Measurements from ENCODE around the gene LRRC7.
"Not testable (repeated sequence)": the region's sequence is repeated elsewhere in the genome, so short reads cannot be mapped to it uniquely, and the experiment has no call there.

LRRC7 gene

GRCh38 chr1:69697340-69697739 lies 129.6 kb downstream of the LRRC7 start:
- no peak for DNase-seq (ENCODE audit: low read depth in 2 of 2)

GRCh38 chr1:69700770-69701169 lies 133.0 kb downstream of the LRRC7 start:
- DNase-seq (ENCODE audit: low read depth in 2 of 2): no peak

- no peak for DNase-seq (ENCODE audit: low read depth in 2 of 2)
Observed at GRCh38 chr1:69702085-69702484, 134.4 kb downstream of the LRRC7 start.

GRCh38 chr1:69706473-69706872 lies 138.8 kb downstream of the LRRC7 start:
- DNase-seq (ENCODE audit: low read depth in 2 of 2): no peak

GRCh38 chr1:69707103-69707502 lies 139.4 kb downstream of the LRRC7 start:
- no peak for DNase-seq (ENCODE audit: low read depth in 2 of 2)

GRCh38 chr1:69710484-69711189 lies 142.9 kb downstream of the LRRC7 start:
- no peak for DNase-seq (ENCODE audit: low read depth in 2 of 2)

GRCh38 chr1:69711190-69711930 lies 143.6 kb downstream of the LRRC7 start:
- DNase-seq (ENCODE audit: low read depth in 2 of 2): no peak

GRCh38 chr1:69717834-69718233 lies 150.1 kb downstream of the LRRC7 start:
- DNase-seq (ENCODE audit: low read depth in 2 of 2): not testable (repeated sequence)

- DNase-seq (ENCODE audit: low read depth in 2 of 2): no peak
Observed at GRCh38 chr1:69728206-69728605, 160.5 kb downstream of the LRRC7 start.

GRCh38 chr1:69733061-69733460 lies 165.3 kb downstream of the LRRC7 start:
- no peak for DNase-seq (ENCODE audit: low read depth in 2 of 2)

GRCh38 chr1:69737527-69738185 lies 169.9 kb downstream of the LRRC7 start:
- DNase-seq (ENCODE audit: low read depth in 2 of 2): no peak

GRCh38 chr1:69738458-69739250 lies 170.9 kb downstream of the LRRC7 start:
- no peak for DNase-seq (ENCODE audit: low read depth in 2 of 2)

GRCh38 chr1:69739251-69739605 lies 171.5 kb downstream of the LRRC7 start:
- no peak for DNase-seq (ENCODE audit: low read depth in 2 of 2)

- no peak for DNase-seq (ENCODE audit: low read depth in 2 of 2)
Observed at GRCh38 chr1:69743146-69743545, 175.4 kb downstream of the LRRC7 start.

GRCh38 chr1:69744381-69744780 lies 176.7 kb downstream of the LRRC7 start:
- DNase-seq (ENCODE audit: low read depth in 2 of 2): no peak

- no peak for DNase-seq (ENCODE audit: low read depth in 2 of 2)
Observed at GRCh38 chr1:69747207-69747606, 179.5 kb downstream of the LRRC7 start.

- no peak for DNase-seq (ENCODE audit: low read depth in 2 of 2)
Observed at GRCh38 chr1:69750638-69751037, 182.9 kb downstream of the LRRC7 start.

- DNase-seq (ENCODE audit: low read depth in 2 of 2): no peak
Observed at GRCh38 chr1:69752831-69753230, 185.1 kb downstream of the LRRC7 start.

GRCh38 chr1:69754521-69754920 lies 186.8 kb downstream of the LRRC7 start:
- DNase-seq (ENCODE audit: low read depth in 2 of 2): no peak

GRCh38 chr1:69755647-69756046 lies 187.9 kb downstream of the LRRC7 start:
- no peak for DNase-seq (ENCODE audit: low read depth in 2 of 2)

- DNase-seq (ENCODE audit: low read depth in 2 of 2): no peak
Observed at GRCh38 chr1:69765951-69766350, 198.2 kb downstream of the LRRC7 start.

Measured in stimulated activated CD8-positive, alpha-beta memory T cell treated with anti-CD3 and anti-CD28 coated beads, Interleukin-2, amount 100 ng/mL, for 1 hour (primary cell).